ENCODE measurements around the gene CLHC1. TPM values are rescaled to one million over a fixed set of nuclear protein-coding genes. Genes with fewer than 3 reads are reported as not detected.
"Not testable (repeated sequence)": the region's sequence is repeated elsewhere in the genome, so short reads cannot be mapped to it uniquely, and the experiment has no call there.

Gene CLHC1
- total RNA-seq, 1 donor from 2014 or later = 12.3 TPM

DNA sequence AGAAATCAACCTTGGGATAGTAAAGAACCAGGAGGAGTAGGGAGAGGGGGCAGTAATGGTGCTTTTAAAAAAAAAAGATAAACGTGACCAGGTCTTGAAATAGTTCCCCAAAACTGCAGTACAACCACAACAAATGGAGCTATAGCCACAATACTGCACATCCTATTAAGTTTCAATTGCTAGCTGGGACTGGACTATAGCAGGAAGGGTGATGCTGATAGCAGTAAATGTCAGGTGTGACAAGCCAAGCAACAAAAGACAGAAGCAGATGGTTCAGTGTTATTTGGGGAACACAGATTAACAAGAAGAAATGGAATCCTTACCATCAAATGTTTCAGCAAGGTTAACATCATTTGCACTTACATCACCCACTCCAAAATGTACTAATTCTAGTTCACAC lies 10.5 kb upstream of the CLHC1 start:
- DNase-seq (no peak), ATAC-seq (no peak)
- Histone ChIP-seq H3K27ac (no peak overlapping the region), H3K36me3 (peaks cover 77% of the 10 kb centered on the region), H3K4me1 (no peaks in the 10 kb centered on the region), H3K4me3 (no peak overlapping the region), H3K9me3 (no peaks in the 10 kb centered on the region), H3K27me3 (no peaks in the 10 kb centered on the region)
- intact Hi-C loops (cut with DNase I) = no loop called here
- TF ChIP-seq, protein P1, sequence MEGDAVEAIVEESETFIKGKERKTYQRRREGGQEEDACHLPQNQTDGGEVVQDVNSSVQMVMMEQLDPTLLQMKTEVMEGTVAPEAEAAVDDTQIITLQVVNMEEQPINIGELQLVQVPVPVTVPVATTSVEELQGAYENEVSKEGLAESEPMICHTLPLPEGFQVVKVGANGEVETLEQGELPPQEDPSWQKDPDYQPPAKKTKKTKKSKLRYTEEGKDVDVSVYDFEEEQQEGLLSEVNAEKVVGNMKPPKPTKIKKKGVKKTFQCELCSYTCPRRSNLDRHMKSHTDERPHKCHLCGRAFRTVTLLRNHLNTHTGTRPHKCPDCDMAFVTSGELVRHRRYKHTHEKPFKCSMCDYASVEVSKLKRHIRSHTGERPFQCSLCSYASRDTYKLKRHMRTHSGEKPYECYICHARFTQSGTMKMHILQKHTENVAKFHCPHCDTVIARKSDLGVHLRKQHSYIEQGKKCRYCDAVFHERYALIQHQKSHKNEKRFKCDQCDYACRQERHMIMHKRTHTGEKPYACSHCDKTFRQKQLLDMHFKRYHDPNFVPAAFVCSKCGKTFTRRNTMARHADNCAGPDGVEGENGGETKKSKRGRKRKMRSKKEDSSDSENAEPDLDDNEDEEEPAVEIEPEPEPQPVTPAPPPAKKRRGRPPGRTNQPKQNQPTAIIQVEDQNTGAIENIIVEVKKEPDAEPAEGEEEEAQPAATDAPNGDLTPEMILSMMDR (IDR thresholded peaks at IDR 0.05) = no peak

- H3K27ac ChIP-seq; H3K9me3 ChIP-seq; H3K4me3 ChIP-seq; H3K4me1 ChIP-seq; ATAC-seq; DNase-seq; H3K27me3 ChIP-seq; intact Hi-C loops (cut with DNase I): not testable (repeated sequence)
- H3K36me3 ChIP-seq = peaks cover 77% of the 10 kb centered on the region
These were observed 9.5 kb upstream of the CLHC1 start for GRCh38 chr2:55241582-55241981.

GRCh38 chr2:55239656-55240222 lies 7.6 kb upstream of the CLHC1 start:
- intact Hi-C loops (cut with DNase I) = no loop called here
- Histone ChIP-seq H3K9me3 (no peaks in the 10 kb centered on the region), H3K4me3 (no peak overlapping the region), H3K4me1 (peaks cover 2% of the 10 kb centered on the region), H3K36me3 (peaks cover 77% of the 10 kb centered on the region), H3K27me3 (no peaks in the 10 kb centered on the region), H3K27ac (no peak overlapping the region)
- TF ChIP-seq, protein P1 (IDR thresholded peaks at IDR 0.05) = no peak
- ATAC-seq (no peak), DNase-seq (no peak)

DNA sequence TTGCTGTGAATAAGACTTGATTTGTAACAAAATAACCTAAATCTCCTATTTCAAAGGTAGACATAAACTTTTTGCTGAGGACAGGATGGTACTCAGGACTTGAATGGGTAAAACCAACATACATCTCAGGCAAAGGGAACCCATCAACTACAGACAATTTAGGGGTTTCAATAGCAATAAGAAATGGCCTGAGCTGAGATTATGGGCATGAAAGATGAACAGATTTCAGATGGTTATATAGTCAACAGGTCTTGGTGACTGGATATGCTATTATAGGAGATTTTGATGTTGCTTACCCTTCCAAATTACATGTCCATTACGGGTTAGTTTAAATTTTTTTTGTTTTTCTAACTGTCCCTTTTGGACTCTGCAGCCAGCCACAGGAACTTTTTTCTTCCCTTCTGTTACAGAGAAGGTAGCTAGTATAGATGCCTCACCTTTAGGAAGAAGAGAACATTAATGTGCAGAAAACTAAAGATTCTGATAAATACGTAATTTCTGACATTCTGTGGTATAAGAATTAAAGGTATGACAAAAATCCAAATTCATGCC lies 5.0 kb upstream of the CLHC1 start:
- ATAC-seq = no peak
- H3K36me3 ChIP-seq = peaks cover 66% of the 10 kb centered on the region
- DNase-seq = no peak
- H3K27me3 ChIP-seq = no peaks in the 10 kb centered on the region
- H3K4me3 ChIP-seq = no peak overlapping the region
- no peak overlapping the region for H3K27ac ChIP-seq
- H3K9me3 ChIP-seq = no peaks in the 10 kb centered on the region
- intact Hi-C loops (cut with DNase I) = no loop called here
- H3K4me1 ChIP-seq = peaks cover 15% of the 10 kb centered on the region
- TF ChIP-seq, protein P1 (IDR thresholded peaks at IDR 0.05) = no peak

DNA sequence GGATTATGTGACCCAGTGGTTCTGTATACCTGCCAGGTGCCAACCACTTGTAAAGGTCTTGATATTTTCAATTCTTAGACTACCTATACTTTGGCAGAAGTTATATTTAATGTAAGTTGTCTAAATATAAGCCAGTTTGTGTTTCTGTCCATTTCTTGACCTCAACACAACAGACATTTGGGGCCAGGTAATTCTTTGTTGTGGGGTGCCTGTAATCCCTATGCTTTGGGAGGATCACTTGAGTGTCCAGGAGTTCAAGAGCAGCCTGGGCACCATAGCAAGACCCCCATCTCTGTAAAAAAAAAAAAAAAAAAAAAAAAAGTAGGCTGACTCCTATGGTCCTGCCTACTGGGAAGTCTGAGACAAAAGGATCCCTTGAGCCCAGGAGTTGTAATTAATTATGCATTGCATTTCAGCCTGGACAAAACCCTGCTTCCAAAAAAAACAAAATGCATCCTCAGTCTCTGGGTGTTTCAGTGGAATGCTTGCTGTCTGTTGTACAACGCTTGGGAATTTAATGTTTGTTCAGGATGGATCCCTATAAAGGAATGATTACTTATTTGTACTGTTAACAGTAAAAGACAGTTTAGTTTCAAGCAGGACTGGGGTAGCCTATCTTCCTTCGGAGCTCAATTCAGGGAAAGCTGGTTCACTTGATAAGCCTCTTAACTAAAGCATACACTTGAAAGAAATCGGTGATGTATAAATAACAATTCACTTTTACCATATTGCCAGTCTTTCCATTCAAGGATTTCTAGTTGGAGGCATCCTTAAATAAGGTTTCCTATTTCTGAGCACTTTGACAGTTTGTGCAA lies 3.8 kb upstream of the CLHC1 start:
- Histone ChIP-seq H3K4me1 (peaks cover 21% of the 10 kb centered on the region), H3K9me3 (no peaks in the 10 kb centered on the region), H3K27me3 (no peaks in the 10 kb centered on the region), H3K4me3 (no peak overlapping the region), H3K36me3 (peaks cover 66% of the 10 kb centered on the region), H3K27ac (no peak overlapping the region)
- TF ChIP-seq, protein P1 (IDR thresholded peaks at IDR 0.05) = no peak
- ATAC-seq (no peak), DNase-seq (no peak)
- intact Hi-C loops (cut with DNase I) = no loop called here

DNA sequence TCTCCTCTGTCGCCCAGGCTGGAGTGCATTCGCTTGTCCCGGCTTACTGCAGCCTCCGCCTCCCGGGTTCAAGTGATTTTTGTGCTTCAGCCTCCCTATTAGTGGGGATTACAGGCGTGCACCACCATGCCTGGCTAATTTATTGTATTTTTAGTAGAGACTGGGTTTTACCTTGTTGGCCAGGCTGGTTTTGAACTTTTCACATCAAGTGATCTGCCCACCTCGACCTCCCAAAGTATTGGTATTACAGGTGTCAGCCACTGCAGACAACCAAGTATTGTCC lies 1.5 kb upstream of the CLHC1 start:
- Histone ChIP-seq H3K27ac (peak overlapping the region; percentile 96), H3K4me1 (peaks cover 24% of the 10 kb centered on the region), H3K9me3 (no peaks in the 10 kb centered on the region), H3K36me3 (peaks cover 48% of the 10 kb centered on the region), H3K4me3 (peak overlapping the region; percentile 80), H3K27me3 (no peaks in the 10 kb centered on the region)
- intact Hi-C loops (cut with DNase I) = no loop called here
- ATAC-seq (no peak), DNase-seq (no peak)
- TF ChIP-seq, protein P1 (IDR thresholded peaks at IDR 0.05) = no peak

Measured in upper lobe of right lung (tissue), 1 donor.